Activated B cell treated with CpG ODN at 0.5 μM for 24 hours (primary cell): Measurements from ENCODE around the gene AFF3. TPM values are rescaled to one million over a fixed set of nuclear protein-coding genes. Genes with fewer than 3 reads are reported as not detected.

Experiments
- ATAC-seq: fragments of 200-7000 bp; cut with Tn5 transposase; one replicate; pipeline ENCODE4 v1.10.0; 2021; ENCODE audit warnings: low read depth, mild to moderate bottlenecking, moderate library complexity
- CTCF ChIA-PET: fragments of 350-600 bp; sonication (Branson Sonifier 250); formaldehyde crosslinking; loops from one replicate; lab custom pipeline; 2021; ENCODE audit warnings: antibody characterized with exemption; lab: Charles Lee
- POLR2A ChIA-PET: fragments of 350-600 bp; sonication (Branson Sonifier 250); formaldehyde crosslinking; loops from one replicate; lab custom pipeline; 2021; ENCODE audit warnings: antibody characterized with exemption; lab: Charles Lee
- DNase-seq: peaks from one replicate; pipeline ENCODE4 v3.0.0; 2022
- H3K27ac Mint-ChIP-seq: one replicate; pipeline ENCODE4 v1.8.0; 2020; ENCODE audit warnings: mixed read lengths
- H3K27me3 Mint-ChIP-seq: one replicate; pipeline ENCODE4 v1.8.0; 2021; ENCODE audit warnings: mixed read lengths
- H3K36me3 Mint-ChIP-seq: one replicate; pipeline ENCODE4 v1.8.0; 2021; ENCODE audit warnings: low read depth, mixed read lengths
- H3K4me1 Mint-ChIP-seq: one replicate; pipeline ENCODE4 v1.8.0; 2021; ENCODE audit warnings: mixed read lengths
- H3K4me3 Mint-ChIP-seq: one replicate; pipeline ENCODE4 v1.8.0; 2020; ENCODE audit warnings: mild to moderate bottlenecking, mixed read lengths
- H3K9me3 Mint-ChIP-seq: one replicate; pipeline ENCODE4 v1.8.0; 2020; ENCODE audit warnings: mixed read lengths
- intact Hi-C: fragments of 100-400 bp; cut with micrococcal nuclease; formaldehyde crosslinking; loops from one replicate; pipeline ENCODE4 v1.15.1; 2024
- total RNA-seq: library from RNA; stranded (reverse); gene quantifications from 2 replicates; pipeline ENCODE4 v1.2.3, GENCODE V29; 2022
- TF ChIP-seq, protein P1 (sequence below): fragments of 200-600 bp; IDR thresholded peaks from one replicate; pipeline ENCODE4 v1.8.0; 2022; ENCODE audit warnings: antibody characterized with exemption, mild to moderate bottlenecking

The AFF3 gene
- total RNA-seq, 1 donor from 2014 or later = 271 TPM

DNA sequence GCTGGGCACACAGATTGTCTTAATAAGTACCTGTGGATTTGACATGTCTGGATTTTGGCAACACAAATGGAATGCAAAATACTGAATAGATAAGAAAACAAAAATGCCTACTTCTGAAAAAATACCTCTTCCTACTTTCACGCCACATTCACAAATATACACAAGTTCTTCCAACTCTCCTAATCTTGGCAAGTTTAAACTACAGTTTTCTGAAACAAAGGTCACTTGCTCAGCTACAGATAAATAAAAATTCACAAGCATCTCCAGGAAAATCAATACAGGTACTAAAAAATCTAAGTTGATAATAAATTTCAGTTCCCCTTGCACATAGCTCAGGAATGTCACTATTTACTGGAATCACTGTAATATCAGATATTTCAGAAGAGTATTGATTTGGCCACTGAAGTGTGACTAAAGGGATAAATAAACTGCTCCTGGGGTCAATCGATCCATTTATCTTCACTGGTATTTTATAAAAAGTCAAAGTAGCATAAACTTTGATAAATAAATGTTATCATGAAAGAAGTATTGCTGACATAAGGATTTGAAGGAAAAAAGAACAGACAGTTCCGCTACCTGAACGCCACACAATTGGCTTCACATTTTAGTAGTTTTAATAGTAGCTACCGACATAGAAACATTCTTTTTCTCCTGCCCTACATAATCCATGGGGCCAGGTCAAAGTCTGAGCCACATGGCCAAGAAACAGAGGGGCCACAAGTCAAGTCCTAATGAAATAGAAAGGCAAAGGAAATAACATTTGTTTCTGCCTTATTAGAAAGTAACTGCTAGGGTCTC, 243.1 kb downstream of the AFF3 start:
- H3K4me1 Mint-ChIP-seq = peaks cover 9% of the 10 kb centered on the region
- H3K4me3 Mint-ChIP-seq = no peak overlapping the region
- POLR2A ChIA-PET = no interaction called here
- intact Hi-C loops = no loop called here
- CTCF ChIA-PET = no interaction called here
- DNase-seq (no peak), ATAC-seq (no peak)
- H3K27me3 Mint-ChIP-seq = no peaks in the 10 kb centered on the region
- H3K36me3 Mint-ChIP-seq = peaks cover 62% of the 10 kb centered on the region
- TF ChIP-seq, protein P1, sequence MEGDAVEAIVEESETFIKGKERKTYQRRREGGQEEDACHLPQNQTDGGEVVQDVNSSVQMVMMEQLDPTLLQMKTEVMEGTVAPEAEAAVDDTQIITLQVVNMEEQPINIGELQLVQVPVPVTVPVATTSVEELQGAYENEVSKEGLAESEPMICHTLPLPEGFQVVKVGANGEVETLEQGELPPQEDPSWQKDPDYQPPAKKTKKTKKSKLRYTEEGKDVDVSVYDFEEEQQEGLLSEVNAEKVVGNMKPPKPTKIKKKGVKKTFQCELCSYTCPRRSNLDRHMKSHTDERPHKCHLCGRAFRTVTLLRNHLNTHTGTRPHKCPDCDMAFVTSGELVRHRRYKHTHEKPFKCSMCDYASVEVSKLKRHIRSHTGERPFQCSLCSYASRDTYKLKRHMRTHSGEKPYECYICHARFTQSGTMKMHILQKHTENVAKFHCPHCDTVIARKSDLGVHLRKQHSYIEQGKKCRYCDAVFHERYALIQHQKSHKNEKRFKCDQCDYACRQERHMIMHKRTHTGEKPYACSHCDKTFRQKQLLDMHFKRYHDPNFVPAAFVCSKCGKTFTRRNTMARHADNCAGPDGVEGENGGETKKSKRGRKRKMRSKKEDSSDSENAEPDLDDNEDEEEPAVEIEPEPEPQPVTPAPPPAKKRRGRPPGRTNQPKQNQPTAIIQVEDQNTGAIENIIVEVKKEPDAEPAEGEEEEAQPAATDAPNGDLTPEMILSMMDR = no peak
- H3K27ac Mint-ChIP-seq = peak overlapping the region; percentile 54
- H3K9me3 Mint-ChIP-seq = no peaks in the 10 kb centered on the region

DNA sequence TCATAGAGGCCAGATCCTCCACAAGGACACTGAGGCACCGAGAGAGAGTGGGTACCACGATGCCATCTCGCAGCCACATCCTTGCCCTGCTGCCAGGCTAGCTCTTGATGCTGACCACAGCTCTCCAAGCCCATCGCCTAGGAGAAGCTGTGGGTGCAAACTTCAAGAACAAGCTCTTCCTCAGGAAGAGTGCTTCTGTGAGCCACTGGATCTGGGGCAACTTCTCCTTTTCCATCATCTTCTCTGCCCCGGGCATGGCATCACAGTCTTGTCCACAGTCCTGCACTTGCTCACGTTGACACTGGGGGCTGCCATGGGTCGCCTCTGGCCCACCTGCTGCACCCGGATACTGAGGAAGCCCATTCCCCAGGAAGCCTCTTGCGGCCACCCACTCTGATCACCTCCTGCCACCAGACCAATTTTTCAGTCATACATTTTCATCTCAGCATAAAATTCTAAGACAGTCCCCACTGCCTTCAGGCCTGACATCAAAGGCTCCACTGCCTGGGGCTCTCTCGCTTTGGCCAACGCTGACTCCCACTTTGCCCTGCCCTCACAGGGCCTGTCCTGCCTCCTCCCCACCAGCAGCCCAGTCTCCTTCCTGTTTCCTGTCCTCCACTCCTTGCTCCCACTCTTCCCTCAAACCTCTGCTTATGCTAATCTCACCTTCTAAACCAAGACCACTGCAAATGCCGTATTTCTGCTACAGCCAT, 243.9 kb downstream of the AFF3 start:
- Mint-ChIP-seq H3K36me3 (peaks cover 64% of the 10 kb centered on the region), H3K27me3 (no peaks in the 10 kb centered on the region), H3K4me3 (no peak overlapping the region), H3K9me3 (no peaks in the 10 kb centered on the region), H3K4me1 (peaks cover 9% of the 10 kb centered on the region), H3K27ac (peak overlapping the region; percentile 54)
- no peak for DNase-seq
- POLR2A ChIA-PET = no interaction called here
- TF ChIP-seq, protein P1 = no peak
- intact Hi-C loops = no loop called here
- CTCF ChIA-PET = no interaction called here
- no peak for ATAC-seq

DNA sequence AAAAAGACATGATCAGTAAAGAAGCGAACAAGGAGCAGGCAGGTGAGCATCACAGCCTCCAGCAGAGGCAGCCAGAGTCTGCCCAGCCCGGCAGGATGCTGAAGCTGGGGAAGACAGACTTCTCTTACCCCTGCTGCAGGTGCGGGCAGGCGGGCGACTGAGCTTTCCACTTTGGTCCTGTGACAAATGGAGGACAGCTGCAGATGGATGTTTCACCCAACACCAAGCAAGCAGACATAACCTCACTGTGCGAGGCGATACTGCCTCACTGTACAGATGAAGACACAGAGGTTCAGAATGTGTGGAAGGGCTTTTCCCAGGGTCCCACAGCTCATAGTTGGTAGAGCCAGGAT, 251.0 kb downstream of the AFF3 start:
- TF ChIP-seq, protein P1 = no peak
- ATAC-seq (no peak), DNase-seq (no peak)
- POLR2A ChIA-PET = no interaction called here
- Mint-ChIP-seq H3K27me3 (no peaks in the 10 kb centered on the region), H3K27ac (no peak overlapping the region), H3K9me3 (no peaks in the 10 kb centered on the region), H3K36me3 (peaks cover 51% of the 10 kb centered on the region), H3K4me1 (peaks cover 3% of the 10 kb centered on the region), H3K4me3 (no peak overlapping the region)
- intact Hi-C loops = no loop called here
- CTCF ChIA-PET = no interaction called here

DNA sequence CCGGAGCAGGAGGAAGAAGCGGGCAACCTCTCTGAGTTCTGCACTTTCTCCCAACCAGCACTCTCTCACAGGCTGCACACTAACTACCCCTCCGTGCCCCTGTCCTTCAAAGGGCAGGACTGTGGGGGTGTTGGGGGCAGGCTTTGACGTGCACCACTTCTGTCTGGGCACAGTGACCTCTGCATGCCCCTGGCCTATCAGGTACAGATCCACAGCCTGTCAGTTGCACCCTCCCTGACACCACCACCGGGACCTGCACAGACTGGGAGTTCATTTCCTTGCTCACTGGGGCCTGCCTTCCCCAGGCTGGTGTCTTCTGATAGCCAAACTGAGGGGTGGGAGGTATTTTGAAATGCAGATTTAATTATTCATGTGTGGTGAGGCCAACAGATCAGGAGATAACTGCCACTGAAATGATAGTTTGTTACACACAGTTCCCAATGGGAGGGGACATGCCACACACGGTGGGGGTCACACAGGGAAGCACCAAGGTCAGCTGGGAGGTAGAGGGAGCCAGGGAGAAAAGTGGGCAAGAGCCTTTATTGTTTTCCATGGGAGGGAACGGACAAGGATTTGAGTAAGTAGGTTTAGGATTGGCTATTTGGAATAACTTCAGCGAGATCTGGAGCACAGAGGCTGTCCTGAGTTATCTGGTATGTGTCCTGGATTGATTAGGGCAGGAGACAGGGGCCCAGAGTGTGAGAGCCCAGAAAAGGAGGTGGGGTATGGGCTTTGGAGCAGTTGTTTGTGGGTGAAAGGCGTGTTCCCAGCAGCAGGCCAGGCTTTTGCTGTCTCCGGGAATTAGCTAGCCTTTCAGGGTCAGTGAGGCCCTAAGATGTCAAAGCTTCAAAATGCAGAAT, 251.6 kb downstream of the AFF3 start:
- Mint-ChIP-seq H3K4me3 (no peak overlapping the region), H3K4me1 (peaks cover 3% of the 10 kb centered on the region), H3K27me3 (no peaks in the 10 kb centered on the region), H3K36me3 (peaks cover 53% of the 10 kb centered on the region), H3K9me3 (no peaks in the 10 kb centered on the region), H3K27ac (no peak overlapping the region)
- ChIA-PET CTCF (no interaction called here), POLR2A (no interaction called here)
- TF ChIP-seq, protein P1 = no peak
- intact Hi-C loops = no loop called here
- ATAC-seq = no peak
- DNase-seq = no peak
